ENCODE data around the gene HYAL4. TPM values are rescaled to one million over a fixed set of nuclear protein-coding genes. Genes with fewer than 3 reads are reported as not detected.
A peak's percentile ranks its signal among the peaks of the same experiment; 100 is the strongest.
"Not testable (repeated sequence)": the region's sequence is repeated elsewhere in the genome, so short reads cannot be mapped to it uniquely, and the experiment has no call there.

HYAL4 gene, protein sequence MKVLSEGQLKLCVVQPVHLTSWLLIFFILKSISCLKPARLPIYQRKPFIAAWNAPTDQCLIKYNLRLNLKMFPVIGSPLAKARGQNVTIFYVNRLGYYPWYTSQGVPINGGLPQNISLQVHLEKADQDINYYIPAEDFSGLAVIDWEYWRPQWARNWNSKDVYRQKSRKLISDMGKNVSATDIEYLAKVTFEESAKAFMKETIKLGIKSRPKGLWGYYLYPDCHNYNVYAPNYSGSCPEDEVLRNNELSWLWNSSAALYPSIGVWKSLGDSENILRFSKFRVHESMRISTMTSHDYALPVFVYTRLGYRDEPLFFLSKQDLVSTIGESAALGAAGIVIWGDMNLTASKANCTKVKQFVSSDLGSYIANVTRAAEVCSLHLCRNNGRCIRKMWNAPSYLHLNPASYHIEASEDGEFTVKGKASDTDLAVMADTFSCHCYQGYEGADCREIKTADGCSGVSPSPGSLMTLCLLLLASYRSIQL
- total RNA-seq: not detected

DNA sequence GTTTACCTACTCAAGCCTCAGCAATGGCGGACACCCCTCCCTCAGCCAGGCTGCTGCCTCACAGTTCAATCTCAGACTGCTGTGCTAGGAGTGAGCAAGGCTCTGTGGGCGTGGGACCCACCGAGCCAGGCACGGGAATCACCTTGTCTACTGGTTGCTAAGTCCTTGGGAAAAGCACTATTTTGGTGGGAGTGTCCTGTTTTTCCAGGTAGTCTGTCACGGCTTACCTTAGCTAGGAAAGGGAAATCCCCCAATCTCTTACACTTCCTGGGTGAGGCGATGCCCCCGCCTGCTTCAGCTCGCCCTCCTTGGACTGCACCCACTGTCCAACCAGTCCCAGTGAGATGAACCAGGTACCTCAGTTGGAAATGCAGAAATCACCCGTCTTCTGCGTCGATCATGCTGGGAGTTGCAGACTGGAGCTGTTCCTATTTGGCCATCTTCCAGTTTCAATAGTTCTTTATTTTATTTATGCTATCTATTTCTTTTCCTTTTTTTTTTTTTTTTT, at the start of gene HYAL4:
HYAL4 (plus strand) TSS at position 458 of the 508 bp plus-strand sequence. CDS start 23,105 bp downstream, outside the sequence.
- DNase-seq (ENCODE audit: low read depth in 2 of 3, low spot score in 2 of 3): no peak

DNA sequence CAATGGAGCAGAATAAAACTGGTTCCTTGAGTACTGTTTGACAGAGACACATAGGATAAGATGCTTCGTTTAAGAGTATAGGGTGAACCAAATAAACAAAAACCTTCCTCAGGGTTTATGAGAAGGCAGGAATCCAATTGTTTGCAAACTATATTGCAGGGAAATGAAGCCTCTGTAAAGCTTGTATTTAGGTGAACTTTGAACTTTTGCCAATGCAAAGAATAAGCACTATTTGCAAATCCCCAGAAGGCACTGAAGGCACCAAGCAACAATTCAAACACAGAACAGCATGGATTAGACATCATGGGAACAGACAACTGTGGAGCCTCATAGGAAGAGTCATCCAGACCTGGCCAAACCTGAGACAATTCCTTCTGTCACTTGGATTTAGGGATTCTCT, 49.1 kb upstream of the HYAL4 start:
- DNase-seq (ENCODE audit: low read depth in 2 of 3, low spot score in 2 of 3): no peak

DNA sequence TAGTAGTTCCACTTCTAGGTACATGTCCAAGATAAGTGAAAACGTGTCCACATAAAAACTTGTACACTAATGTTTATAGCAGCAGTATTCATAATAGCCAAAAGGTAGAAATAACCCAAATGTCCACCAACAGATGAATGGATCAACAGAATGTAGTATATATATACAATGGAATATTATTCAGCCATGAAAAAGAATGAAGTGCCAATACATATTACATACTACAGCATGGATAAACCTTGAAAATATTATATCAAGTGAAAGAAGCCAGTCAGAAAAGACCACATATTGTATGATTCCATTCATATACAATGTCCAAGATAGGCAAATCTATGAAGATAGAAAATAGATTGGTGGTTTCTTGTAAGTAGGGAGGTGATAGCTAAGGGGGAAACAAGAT, 48.4 kb upstream of the HYAL4 start:
- no peak for DNase-seq (ENCODE audit: low read depth in 2 of 3, low spot score in 2 of 3)

DNA sequence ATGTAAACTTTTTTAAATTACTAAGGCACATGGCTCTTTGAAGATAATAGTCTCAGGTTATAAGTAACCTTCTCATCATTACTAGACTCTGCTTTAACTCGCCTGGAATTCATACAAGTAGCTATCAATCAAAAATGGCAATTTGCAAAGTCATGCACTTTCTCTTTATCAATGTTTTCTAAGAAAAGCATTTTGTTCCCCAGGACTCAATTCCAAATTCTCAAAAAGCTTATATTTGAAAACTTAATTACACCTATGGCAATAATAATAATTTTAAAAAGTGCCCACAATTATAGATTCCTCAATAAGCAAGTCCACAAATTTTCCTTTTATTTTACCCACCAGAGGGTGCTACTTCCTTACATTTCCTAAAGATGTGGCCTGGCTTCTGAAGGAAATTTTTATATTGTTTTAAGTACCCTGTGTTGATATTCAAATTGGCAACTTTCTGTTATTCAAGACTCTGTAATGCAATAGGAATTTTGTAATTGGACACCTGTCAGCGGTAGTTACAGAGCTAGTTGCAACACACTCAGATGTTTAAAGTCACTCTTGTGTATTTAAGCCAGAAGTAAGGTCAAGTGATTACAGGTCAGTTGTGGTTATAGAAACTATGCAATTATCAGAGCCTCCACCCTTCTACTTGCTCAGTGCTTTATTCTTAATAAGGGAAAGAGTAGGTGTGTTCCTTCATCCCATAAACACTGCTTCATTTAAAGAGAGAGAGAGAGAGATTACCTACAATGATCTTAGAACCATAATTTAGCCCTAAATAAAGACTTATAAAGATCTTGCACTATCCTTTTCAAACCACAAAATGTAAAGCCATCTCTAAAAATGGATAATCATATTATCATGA, 47.1 kb upstream of the HYAL4 start:
- DNase-seq (ENCODE audit: low read depth in 2 of 3, low spot score in 2 of 3): peak in 2 of 3 donors; percentile 15 to 63

DNA sequence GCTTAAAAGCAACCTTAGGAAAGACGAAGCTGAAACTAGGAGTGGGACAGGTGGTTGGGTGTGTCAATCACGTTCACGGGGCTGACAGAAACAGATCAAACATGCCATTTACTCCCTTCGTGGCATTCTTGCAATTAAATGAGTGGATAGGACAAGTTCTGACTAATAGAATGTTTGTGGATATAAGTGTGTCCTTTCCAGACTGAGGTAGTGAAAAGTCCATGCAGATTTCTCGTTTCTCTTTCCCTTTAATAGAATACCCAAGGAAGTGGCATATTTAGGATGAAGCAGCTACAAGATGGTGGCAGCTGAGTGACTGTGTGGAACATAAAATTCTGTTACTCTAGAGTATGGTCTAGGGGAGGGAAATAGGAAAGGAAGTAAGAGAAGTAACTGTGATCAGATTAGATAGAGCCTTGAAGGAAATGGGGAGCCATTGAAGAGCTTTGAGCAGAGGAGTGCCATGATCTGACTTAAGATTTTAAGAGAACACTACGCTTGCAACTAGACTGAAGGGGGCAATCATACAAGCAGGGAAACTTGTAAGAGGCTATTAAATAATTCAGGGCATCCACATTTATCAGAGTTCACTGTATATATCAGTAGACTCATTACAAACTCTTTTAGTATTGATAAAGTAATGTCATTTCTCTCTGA, 46.3 kb upstream of the HYAL4 start:
- no peak for DNase-seq (ENCODE audit: low read depth in 2 of 3, low spot score in 2 of 3)

DNA sequence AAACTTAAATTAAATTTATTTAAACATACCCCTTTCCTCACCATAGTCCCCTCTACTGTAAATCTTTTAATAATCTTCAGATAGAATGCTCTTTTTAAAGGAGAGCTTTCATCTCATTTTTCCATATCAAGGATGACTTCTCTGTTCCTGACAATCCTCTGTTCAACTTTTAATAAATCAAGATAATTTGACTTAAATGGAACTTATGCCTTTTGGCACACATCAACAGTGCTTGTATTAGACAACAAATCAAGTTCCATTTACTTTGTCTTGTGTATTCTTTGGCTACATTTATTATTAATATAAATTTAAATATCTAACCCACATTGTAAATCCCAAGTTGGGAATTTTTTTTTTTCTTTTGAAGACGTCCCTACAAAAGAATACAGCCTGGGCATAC, 42.7 kb upstream of the HYAL4 start:
- DNase-seq (ENCODE audit: low read depth in 2 of 3, low spot score in 2 of 3): no peak

DNA sequence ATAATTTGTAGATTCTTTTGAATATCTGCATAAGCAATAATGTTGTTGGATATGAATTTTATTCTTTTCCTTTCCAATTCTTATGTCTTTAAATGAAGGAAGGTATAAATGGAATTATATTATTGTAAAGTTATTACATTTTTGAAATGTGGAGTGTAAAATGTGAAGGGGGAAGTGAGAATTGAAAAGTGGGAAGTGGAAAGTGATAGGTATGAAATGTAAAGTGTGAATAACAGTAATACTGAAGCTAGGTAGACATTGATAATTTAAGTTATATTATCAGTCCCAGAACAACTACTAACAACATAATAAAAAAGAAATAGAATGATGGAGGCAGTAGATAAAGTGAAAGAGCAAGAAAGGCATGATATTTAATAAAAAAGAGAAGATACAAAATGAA, 39.7 kb upstream of the HYAL4 start:
- no peak for DNase-seq (ENCODE audit: low read depth in 2 of 3, low spot score in 2 of 3)

DNA sequence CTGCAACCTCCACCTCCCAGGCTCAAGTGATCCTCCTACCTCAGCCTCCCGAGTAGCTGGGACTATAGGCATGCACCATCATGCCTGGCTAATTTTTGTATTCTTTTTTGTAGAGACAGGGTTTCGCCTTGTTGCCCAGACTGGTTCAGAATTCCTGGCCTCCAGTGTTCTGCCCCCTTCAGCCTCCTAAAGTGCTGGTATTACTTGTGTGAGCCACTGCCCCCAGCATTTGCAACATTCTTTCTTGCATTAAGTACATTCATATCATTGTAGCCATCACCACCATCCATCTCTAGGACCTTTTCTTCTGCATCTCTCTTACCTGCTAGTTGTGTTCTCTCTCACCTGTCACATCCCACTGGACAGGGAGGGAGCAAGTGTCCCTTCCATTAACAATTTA, 35.5 kb upstream of the HYAL4 start:
- no peak for DNase-seq (ENCODE audit: low read depth in 2 of 3, low spot score in 2 of 3)

DNA sequence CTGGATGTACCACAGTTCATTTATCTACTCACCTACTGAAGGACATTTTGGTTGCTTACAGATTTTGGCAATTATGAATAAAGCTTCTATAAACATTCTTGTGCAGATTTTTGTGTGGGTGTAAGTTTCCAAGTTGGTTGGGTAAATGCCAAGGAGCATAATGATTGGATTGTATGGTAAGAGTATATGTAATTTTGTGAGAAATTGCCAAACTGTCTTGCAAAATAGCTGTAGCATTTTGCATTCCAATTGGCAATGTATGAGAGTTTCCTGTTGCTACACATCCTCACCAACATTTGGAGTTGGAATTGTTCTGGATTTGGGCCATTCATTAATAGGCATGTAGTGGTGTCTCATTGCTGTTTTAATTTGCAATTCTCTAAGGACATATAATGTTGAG, 33.9 kb upstream of the HYAL4 start:
- no peak for DNase-seq (ENCODE audit: low read depth in 2 of 3, low spot score in 2 of 3)

DNA sequence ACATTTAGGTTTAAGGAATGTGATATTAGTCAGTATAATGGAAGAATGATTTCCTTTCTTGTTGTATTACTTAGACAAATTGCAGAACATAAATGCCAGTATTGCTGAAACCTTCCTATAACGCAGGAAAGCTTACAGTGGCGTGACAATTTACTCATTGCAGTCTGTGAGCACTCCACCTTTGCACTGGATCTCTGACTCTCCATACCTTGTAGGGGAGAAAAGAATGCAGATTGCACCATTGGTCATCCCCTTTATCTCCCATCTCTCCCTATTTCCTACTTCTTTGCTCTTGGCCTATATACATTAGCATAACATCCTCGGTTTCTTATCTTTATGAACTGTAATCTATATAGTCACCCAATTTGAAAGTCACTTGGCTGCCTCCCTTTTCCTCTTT, 28.1 kb upstream of the HYAL4 start:
- no peak for DNase-seq (ENCODE audit: low read depth in 2 of 3, low spot score in 2 of 3)

DNA sequence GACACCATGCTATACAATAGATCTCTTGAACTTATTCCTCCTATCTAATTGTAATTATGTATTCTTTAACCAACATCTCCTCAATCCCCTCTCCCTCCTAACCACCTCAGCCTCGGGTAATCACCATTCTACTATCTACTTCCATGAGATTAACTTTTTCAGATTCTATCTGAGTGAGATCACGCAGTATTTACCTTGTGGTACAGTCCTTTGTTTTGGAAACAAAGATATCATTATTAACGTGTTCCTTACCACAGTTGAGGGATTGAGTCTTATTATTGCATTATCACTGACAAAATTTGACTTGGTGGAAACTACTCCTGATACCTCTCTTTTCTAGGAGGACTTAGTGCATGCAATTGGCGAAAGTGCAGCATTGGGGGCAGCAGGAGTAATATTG, 26.0 kb upstream of the HYAL4 start:
- DNase-seq (ENCODE audit: low read depth in 2 of 3, low spot score in 2 of 3): no peak

DNA sequence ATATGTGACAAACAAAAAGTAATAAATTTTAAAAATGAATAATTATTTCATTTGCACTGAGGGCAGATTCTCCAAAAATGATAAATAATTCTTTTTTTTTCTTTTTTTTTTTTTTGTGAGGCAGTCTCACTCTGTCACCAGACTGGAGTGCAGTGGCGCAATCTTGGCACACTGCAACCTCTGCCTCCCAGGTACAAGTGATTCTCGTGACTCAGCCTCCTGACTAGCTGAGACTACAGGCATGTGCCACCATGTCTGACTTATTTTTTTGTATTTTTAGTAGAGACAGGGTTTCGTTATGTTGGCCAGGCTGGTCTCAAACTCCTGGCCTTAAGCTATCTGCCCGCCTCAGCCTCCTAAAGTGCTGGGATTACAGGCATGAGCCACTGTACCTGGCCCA, 25.2 kb upstream of the HYAL4 start:
- not testable (repeated sequence) for DNase-seq (ENCODE audit: low read depth in 2 of 3, low spot score in 2 of 3)

DNA sequence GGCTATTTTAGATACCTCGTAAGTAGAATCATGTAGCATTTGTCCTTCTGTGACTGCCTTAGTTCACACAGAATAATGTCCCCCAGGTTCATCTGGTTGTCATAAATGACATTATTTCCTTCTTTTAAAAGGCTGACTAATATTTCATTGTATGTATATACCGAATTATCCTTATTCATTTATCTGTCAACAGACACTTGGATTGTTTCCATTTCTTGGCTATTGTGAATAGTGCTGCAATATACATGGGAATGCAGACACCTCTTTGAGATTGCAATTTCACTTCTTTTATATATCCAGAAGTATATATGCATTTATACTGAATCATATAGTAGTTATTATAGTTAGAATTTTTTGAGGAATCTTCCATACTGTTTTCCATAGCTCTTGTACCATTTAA, 24.1 kb upstream of the HYAL4 start:
- DNase-seq (ENCODE audit: low read depth in 2 of 3, low spot score in 2 of 3): no peak

DNA sequence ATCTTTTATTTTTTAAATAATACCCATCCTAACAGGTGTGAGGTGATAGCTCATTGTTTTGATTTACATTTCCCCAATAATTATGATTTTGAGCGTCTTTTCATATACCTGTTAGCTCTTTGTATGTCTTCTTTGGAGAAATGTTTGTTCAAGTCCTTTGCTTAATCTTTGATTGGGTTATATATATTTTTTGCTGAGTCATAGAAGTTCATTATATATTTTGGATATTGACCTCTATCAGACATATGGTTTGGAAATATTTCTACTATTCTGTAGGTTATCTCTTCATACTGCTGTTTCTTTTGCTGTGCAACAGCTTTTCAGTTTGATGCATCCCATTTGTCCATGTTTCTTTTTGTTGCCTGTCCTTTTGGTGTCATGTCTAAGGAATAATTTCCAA, 23.6 kb upstream of the HYAL4 start:
- no peak for DNase-seq (ENCODE audit: low read depth in 2 of 3, low spot score in 2 of 3)

DNA sequence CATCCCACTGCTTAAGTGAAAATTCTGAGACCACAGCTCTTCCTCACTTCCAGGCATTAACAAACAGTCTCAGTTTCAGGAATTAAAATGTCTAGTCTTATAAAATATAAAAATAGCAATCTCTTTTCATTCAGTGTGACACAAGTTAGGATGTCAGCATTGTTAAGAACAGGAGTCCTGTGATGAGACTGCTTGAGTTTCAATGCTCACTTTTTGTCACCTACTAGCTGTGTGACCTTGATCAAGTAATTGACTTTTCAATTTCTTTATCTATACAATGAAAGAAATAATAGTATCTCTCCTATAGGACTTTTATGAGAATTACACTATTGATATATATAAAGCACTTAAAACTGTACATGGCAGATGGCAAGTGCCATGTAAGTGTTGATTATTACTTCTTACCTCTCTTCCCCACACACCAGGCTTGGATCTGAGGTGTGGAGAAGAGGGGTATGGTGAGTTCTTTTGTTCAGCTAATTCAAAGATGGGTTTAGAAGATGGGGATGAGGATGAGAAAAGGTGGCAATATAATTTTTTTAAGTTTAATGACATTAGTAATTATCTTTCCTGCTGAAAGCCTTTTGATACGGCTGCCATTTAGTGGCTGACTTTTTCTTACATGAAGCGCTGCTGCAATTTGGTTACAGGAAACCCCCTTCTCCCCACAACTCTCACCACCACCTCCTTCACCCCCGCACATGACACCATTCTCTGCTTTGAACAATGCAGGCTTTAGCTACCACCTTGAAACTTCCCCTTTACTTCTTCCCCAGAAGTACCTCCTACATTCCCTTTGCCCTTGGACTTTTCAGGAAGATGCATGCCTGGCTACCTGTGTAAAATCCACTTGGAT, 20.8 kb upstream of the HYAL4 start:
- no peak for DNase-seq (ENCODE audit: low read depth in 2 of 3, low spot score in 2 of 3)

DNA sequence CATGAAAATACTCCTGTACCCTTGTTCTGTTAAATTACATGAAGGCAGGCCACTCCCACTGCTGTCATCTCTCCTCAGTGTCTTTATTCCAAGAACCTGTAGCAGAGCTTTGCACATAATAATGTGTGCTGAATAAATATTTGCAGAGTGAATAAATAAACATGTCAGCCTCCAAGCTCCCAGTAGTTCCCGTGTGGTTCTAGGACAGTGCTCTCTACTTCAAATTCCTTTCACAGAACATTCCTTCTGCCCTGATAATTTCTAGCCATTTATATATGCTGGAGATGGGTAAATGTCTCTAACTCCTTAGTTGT, 20.3 kb upstream of the HYAL4 start:
- DNase-seq (ENCODE audit: low read depth in 2 of 3, low spot score in 2 of 3): no peak

DNA sequence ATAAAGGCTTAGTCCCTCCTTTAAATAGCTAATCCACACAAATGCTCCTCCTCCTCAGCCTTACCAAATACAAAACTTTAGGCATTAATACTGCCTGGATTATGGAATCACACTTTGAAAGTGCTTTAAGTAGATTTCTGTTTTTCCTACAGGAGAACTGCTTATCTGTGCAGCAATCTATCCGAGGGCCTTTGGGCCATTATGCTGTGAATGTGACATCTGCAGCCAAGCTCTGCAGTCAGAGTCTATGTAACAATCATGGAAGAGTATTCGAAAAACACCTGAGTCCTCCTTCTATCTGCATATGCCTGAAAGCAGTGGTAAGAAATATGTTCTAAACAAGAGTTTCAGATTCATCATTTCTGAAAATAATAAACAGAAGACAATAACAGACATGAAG, 16.2 kb upstream of the HYAL4 start:
- no peak for DNase-seq (ENCODE audit: low read depth in 2 of 3, low spot score in 2 of 3)

DNA sequence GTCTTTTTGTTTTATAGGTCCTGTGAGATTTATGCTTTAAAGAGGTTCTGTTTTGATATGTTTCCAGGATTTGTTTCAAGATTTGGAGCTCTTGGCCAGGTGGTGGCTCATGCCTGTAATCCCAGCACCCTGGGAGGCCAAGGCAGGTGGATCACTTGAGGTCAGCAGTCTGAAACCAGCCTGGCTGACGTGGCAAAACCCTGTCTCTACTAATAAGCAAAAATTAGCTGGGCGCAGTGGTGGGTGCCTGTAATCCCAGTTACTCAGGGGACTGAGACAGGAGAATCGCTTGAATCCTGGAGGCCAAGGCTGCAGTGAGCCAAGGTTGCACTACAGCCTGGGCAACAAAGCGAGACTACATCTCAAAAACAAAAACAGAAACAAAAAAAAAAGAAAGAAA, 8.3 kb upstream of the HYAL4 start:
- DNase-seq (ENCODE audit: low read depth in 2 of 3, low spot score in 2 of 3): no peak

DNA sequence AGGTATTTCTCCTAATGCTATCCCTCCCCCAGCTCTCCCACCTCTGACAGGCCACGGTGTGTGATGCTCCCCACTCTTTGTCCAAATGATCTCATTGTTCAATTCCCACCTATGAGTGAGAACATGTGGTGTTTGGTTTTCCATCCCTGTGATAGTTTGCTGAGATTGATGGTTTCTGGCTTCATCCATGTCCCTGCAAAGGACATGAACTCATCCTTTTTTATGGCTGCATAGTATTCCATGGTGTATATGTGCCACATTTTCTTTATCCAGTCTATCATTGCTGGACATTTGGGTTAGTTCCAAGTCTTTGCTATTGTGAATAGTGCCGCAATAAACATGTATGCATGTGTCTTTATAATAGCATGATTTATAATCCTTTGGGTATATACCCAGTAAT, 5.9 kb upstream of the HYAL4 start:
- DNase-seq (ENCODE audit: low read depth in 2 of 3, low spot score in 2 of 3): not testable (repeated sequence)

DNA sequence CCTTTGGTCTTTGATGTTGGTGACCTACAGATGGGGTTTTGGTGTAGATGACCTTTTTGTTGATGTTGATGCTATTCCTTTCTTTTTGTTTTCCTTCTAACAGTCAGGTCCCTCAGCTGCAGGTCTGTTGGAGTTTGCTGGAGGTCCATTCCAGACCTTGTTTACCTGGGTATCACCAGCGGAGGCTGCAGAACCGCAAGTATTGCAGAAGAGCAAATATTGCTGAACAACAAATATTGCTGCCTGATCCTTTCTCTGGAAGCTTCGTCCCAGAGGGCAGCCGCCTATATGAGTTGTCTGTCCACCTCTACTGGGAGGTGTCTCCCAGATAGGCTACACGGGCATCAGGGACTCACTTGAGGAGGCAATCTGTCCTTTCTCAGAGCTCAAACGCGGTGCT, 827 bp upstream of the HYAL4 start:
- not testable (repeated sequence) for DNase-seq (ENCODE audit: low read depth in 2 of 3, low spot score in 2 of 3)

Data from hematopoietic multipotent progenitor cell (in vitro differentiated cells).